ENCODE results near the gene DEDD2. TPM values are rescaled to one million over a fixed set of nuclear protein-coding genes. Genes with fewer than 3 reads are reported as not detected.

The DEDD2 gene
- total RNA-seq, 1 experiment from 2014 or later, result 34.4 TPM

DNA sequence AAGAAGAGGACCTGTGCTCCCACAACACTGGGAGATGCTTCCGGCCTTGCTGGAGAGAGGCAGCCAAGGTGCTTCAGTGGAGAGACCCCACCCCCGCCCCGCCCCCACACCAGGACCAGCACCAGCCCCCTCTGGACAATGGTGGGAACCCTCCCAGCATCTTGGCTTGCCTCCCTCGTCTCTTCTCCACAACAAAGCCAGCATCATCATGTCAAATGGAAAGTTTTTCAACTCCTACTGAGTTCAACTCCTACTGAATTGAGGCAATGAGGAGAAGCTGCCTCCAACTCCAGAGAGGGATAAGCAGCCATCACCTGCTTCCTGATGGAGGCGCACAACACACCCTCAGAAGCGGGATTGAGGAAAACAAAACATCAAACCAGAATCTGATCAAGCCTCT is 12.8 kb downstream of the DEDD2 start:
- BruUV-seq (replicated peaks), result no TSS peak
- Histone ChIP-seq H3K4me1 (ENCODE audit: insufficient read depth, low read length) (peaks cover 28% of the 10 kb centered on the region), H3K9ac (ENCODE audit: low read length) (no peak overlapping the region), H2AFZ (ENCODE audit: low read length) (no peak overlapping the region), H3K27ac (ENCODE audit: low read length) (no peak overlapping the region), H4K20me1 (ENCODE audit: low read length) (no peaks in the 10 kb centered on the region), H3K36me3 (ENCODE audit: low read depth, low read length) (peaks cover 24% of the 10 kb centered on the region), H3K4me3 (ENCODE audit: low read length) (no peak overlapping the region), H3F3A (ENCODE audit: low read length, unreplicated experiment) (no peaks in the 10 kb centered on the region), H3K27me3 (ENCODE audit: low read length) (no peaks in the 10 kb centered on the region), H3K4me2 (ENCODE audit: low read length) (no peak overlapping the region), H3K9me3 (ENCODE audit: low read length) (no peaks in the 10 kb centered on the region), H3K9me2 (replicated peaks; ENCODE audit: low read length) (no peaks in the 10 kb centered on the region), H3K79me2 (ENCODE audit: low read length) (peaks cover 62% of the 10 kb centered on the region)
- DNase-seq (no peak), ATAC-seq (no peak)
- POLR2A ChIA-PET (ENCODE audit: unreplicated experiment), result no interaction called here
- TF ChIP-seq EZH2 (IDR thresholded peaks at IDR 0.05; ENCODE audit: low read length, unreplicated experiment) (no peak), CTCF (conservative IDR thresholded peaks at IDR 0.05; ENCODE audit: low read depth, low read length) (no peak), EZH2phosphoT487 (IDR thresholded peaks at IDR 0.05; ENCODE audit: borderline replicate concordance, low read length) (no peak)
- CTCF ChIA-PET, result no interaction called here
- intact Hi-C loops (cut with micrococcal nuclease), result no loop called here

DNA sequence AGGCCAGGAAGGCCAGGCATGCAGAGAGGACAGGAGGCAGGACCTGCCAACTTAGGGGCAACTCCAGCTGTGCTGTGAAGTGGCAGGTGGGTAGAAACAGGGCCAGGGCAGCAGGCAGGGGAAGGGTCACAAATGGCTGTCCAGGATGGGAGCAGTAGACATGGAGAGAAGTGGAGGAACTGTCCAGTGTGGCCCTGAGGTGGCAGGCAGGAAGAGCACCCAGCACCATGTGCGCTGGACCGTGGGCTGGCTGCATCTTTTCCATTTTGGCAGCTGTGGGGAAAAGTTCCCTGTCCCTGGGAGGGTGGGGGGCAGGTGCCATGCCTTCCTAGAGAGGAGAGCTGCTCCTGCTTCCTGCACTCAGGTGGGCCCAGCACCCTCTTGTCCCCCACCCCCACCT is 13.8 kb downstream of the DEDD2 start:
- Histone ChIP-seq H3K4me2 (ENCODE audit: low read length) (no peak overlapping the region), H3K9me3 (ENCODE audit: low read length) (no peaks in the 10 kb centered on the region), H3K4me3 (ENCODE audit: low read length) (no peak overlapping the region), H3K79me2 (ENCODE audit: low read length) (peaks cover 55% of the 10 kb centered on the region), H3K9ac (ENCODE audit: low read length) (no peak overlapping the region), H3K27ac (ENCODE audit: low read length) (no peak overlapping the region), H3K9me2 (replicated peaks; ENCODE audit: low read length) (no peaks in the 10 kb centered on the region), H3F3A (ENCODE audit: low read length, unreplicated experiment) (no peaks in the 10 kb centered on the region), H2AFZ (ENCODE audit: low read length) (no peak overlapping the region), H3K27me3 (ENCODE audit: low read length) (no peaks in the 10 kb centered on the region), H3K4me1 (ENCODE audit: insufficient read depth, low read length) (peaks cover 27% of the 10 kb centered on the region), H3K36me3 (ENCODE audit: low read depth, low read length) (peaks cover 18% of the 10 kb centered on the region), H4K20me1 (ENCODE audit: low read length) (no peaks in the 10 kb centered on the region)
- ChIA-PET CTCF (no interaction called here), POLR2A (ENCODE audit: unreplicated experiment) (no interaction called here)
- no TSS peak for BruUV-seq (replicated peaks)
- TF ChIP-seq CTCF (conservative IDR thresholded peaks at IDR 0.05; ENCODE audit: low read depth, low read length), result no peak
- TF ChIP-seq EZH2phosphoT487 (IDR thresholded peaks at IDR 0.05; ENCODE audit: borderline replicate concordance, low read length), result no peak
- TF ChIP-seq EZH2 (IDR thresholded peaks at IDR 0.05; ENCODE audit: low read length, unreplicated experiment), result no peak
- intact Hi-C loops (cut with micrococcal nuclease), result no loop called here
- DNase-seq (no peak), ATAC-seq (no peak)

GRCh38 chr19:42202290-42202880 is 15.1 kb downstream of the DEDD2 start:
- TF ChIP-seq CTCF (conservative IDR thresholded peaks at IDR 0.05; ENCODE audit: low read depth, low read length) (no peak), EZH2phosphoT487 (IDR thresholded peaks at IDR 0.05; ENCODE audit: borderline replicate concordance, low read length) (no peak), EZH2 (IDR thresholded peaks at IDR 0.05; ENCODE audit: low read length, unreplicated experiment) (no peak)
- H3K27ac ChIP-seq (ENCODE audit: low read length), result no peak overlapping the region
- H3K27me3 ChIP-seq (ENCODE audit: low read length), result no peaks in the 10 kb centered on the region
- no peak overlapping the region for H3K9ac ChIP-seq (ENCODE audit: low read length)
- ATAC-seq, result no peak
- H3K9me3 ChIP-seq (ENCODE audit: low read length), result no peaks in the 10 kb centered on the region
- no peaks in the 10 kb centered on the region for H4K20me1 ChIP-seq (ENCODE audit: low read length)
- no peak overlapping the region for H2AFZ ChIP-seq (ENCODE audit: low read length)
- H3K4me1 ChIP-seq (ENCODE audit: insufficient read depth, low read length), result peaks cover 14% of the 10 kb centered on the region
- peaks cover 12% of the 10 kb centered on the region; the same call in 1 of the 2 replicates for H3K36me3 ChIP-seq (ENCODE audit: low read depth, low read length)
- no peak overlapping the region for H3K4me2 ChIP-seq (ENCODE audit: low read length)
- no peaks in the 10 kb centered on the region for H3K9me2 ChIP-seq (replicated peaks; ENCODE audit: low read length)
- peaks cover 50% of the 10 kb centered on the region for H3K79me2 ChIP-seq (ENCODE audit: low read length)
- DNase-seq, result no peak
- ChIA-PET POLR2A (ENCODE audit: unreplicated experiment) (no interaction called here), CTCF (no interaction called here)
- no peaks in the 10 kb centered on the region for H3F3A ChIP-seq (ENCODE audit: low read length, unreplicated experiment)
- no peak overlapping the region for H3K4me3 ChIP-seq (ENCODE audit: low read length)
- BruUV-seq (replicated peaks), result no TSS peak
- intact Hi-C loops (cut with micrococcal nuclease), result no loop called here
